Measurements from ENCODE around the gene EMC10. TPM values are rescaled to one million over a fixed set of nuclear protein-coding genes. Genes with fewer than 3 reads are reported as not detected.

EMC10 gene
- total RNA-seq, 1 experiment from 2014 or later: 109 TPM

DNA sequence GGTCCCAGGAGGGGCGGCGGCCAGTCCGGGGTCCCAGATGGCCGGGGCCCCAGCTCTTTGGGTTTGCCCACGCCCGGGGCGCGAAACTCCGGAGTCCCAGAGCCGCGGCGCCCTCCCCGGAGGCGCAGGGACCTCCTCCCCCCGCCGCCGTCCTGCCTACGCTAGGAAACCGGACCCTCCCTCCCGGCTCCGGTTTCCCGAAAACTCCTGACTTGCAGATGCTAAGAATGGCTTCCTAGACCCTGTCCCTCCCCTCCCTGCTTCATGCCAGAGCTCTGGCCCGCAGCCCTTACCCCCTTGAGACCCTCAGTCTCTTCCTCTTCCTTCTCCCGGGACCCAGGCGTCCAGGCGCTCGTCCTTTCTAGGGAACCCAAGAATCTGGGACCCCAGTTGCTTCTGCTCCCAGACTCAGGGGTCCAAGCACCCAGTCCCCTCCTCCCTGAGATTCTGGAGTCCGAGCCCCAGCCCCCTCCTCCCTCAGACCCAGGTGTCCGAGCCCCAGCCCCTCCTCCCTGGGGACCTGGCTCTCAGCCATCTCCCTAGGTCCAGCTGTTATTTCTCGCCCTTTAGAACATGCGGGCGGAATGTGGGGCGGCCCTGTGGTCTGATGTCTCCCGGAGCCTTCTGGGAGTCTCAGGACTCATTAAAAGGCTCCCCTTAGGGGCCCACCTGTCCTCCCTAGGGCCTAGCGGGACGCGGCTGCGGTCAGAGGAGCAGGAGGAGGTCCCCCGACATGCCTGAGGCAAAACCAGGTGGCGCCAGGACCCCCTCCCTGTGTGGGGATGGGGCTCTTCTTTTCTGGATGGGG lies 43.9 kb upstream of the EMC10 start, which contains the start of gene MYBPC2:
MYBPC2 (plus strand) TSS at position 672 of the 808 bp plus-strand sequence; CDS start at position 734, 62 bp downstream.
- Histone ChIP-seq H4K20me1 (ENCODE audit: control insufficient read depth, insufficient read depth, insufficient read length) (no peaks in the 10 kb centered on the region), H2BK15ac (ENCODE audit: low read depth, low read length) (no peak within 1 kb of the TSS), H2BK5ac (ENCODE audit: insufficient read length, low read length) (no peak within 1 kb of the TSS), H2AK5ac (ENCODE audit: insufficient read length, low read length) (no peak within 1 kb of the TSS), H3T11ph (ENCODE audit: low read length) (no peak within 1 kb of the TSS), H3K4me2 (ENCODE audit: insufficient read depth, insufficient read length, low read length) (peak within 1 kb of the TSS; percentile 90), H3K79me2 (ENCODE audit: insufficient read depth, low read length) (no peaks in the 10 kb centered on the region), H3K18ac (ENCODE audit: insufficient read length, low read depth, low read length) (peak within 1 kb of the TSS; percentile 57), H3K23ac (ENCODE audit: insufficient read length, low read depth, low read length) (no peak within 1 kb of the TSS), H4K8ac (replicated peaks; ENCODE audit: insufficient read length, low read depth, low read length) (no peak within 1 kb of the TSS), H3K14ac (ENCODE audit: insufficient read depth, low read length) (peak within 1 kb of the TSS; percentile 87), H2BK12ac (ENCODE audit: insufficient read length, low read depth, low read length) (no peak within 1 kb of the TSS), H3K27me3 (ENCODE audit: insufficient read depth, low read length) (no peaks in the 10 kb centered on the region), H3K4me1 (ENCODE audit: insufficient read depth, low read length) (peaks cover 3% of the 10 kb centered on the region; the same call in 1 of the 2 replicates), H2BK20ac (ENCODE audit: low read depth, low read length, poor library complexity, severe bottlenecking) (no peak within 1 kb of the TSS), H3K9ac (ENCODE audit: extremely low read depth, insufficient read length, low read length) (peak within 1 kb of the TSS; percentile 65), H3K56ac (ENCODE audit: insufficient read length, low read depth, low read length) (no peak within 1 kb of the TSS), H3K9me3 (ENCODE audit: control insufficient read depth, low read depth, low read length) (no peaks in the 10 kb centered on the region), H3K79me1 (ENCODE audit: insufficient read depth, low read depth, low read length, poor library complexity, severe bottlenecking) (no peaks in the 10 kb centered on the region), H3K4ac (ENCODE audit: low read depth, low read length) (no peak within 1 kb of the TSS), H3K27ac (ENCODE audit: insufficient read length, low read depth, low read length) (no peak within 1 kb of the TSS), H4K91ac (ENCODE audit: insufficient read length, low read depth, low read length) (no peak within 1 kb of the TSS), H2BK120ac (ENCODE audit: low read depth, low read length, poor library complexity, severe bottlenecking) (no peak within 1 kb of the TSS), H4K5ac (ENCODE audit: insufficient read length, low read depth, low read length) (no peak within 1 kb of the TSS), H2AFZ (ENCODE audit: low read length) (no peak within 1 kb of the TSS), H3K23me2 (ENCODE audit: insufficient read length, low read depth, low read length, poor library complexity, severe bottlenecking) (peaks cover 12% of the 10 kb centered on the region)
- Mint-ChIP-seq H3K4me3 (peak within 1 kb of the TSS; percentile 75 to 88), H3K9me3 (no peaks in the 10 kb centered on the region), H3K27me3 (ENCODE audit: low read depth) (peaks cover 8% of the 10 kb centered on the region), H3K27ac (peak within 1 kb of the TSS; percentile 88 to 97 (median 95); a peak in 6 of 7 replicates), H3K4me1 (peaks cover 26 to 33% of the 10 kb centered on the region in 2 experiments), H3K36me3 (ENCODE audit: insufficient read depth in 1 of 3, low read depth in 3 of 3) (peaks cover 0 to 2% (median 0%) of the 10 kb centered on the region in 3 experiments; a peak in 2 of 7 replicates)
- no CpG with 5 or more reads among the region's 40 CpGs for WGBS (ENCODE audit: extremely low coverage, insufficient read length, low lambda C conversion rate)
- TF ChIP-seq, protein P1, sequence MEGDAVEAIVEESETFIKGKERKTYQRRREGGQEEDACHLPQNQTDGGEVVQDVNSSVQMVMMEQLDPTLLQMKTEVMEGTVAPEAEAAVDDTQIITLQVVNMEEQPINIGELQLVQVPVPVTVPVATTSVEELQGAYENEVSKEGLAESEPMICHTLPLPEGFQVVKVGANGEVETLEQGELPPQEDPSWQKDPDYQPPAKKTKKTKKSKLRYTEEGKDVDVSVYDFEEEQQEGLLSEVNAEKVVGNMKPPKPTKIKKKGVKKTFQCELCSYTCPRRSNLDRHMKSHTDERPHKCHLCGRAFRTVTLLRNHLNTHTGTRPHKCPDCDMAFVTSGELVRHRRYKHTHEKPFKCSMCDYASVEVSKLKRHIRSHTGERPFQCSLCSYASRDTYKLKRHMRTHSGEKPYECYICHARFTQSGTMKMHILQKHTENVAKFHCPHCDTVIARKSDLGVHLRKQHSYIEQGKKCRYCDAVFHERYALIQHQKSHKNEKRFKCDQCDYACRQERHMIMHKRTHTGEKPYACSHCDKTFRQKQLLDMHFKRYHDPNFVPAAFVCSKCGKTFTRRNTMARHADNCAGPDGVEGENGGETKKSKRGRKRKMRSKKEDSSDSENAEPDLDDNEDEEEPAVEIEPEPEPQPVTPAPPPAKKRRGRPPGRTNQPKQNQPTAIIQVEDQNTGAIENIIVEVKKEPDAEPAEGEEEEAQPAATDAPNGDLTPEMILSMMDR (conservative IDR thresholded peaks at IDR 0.05): no peak
- no peak for DNase-seq
